MM.1S (cell line): ENCODE measurements around the gene OBSL1.

Experiments
- EZH2phosphoT487 ChIP-seq: fragments of 300-600 bp; sonication (generic); IDR thresholded peaks from 2 replicates; pipeline ENCODE4 v1.6.1; 2018; ENCODE audit warnings: antibody characterized with exemption, low read length
- TF ChIP-seq, protein P1 (sequence below): fragments of 300-600 bp; sonication (generic); IDR thresholded peaks from 2 replicates; pipeline ENCODE4 v1.5.1; 2016; ENCODE audit warnings: antibody characterized with exemption, low read length, mixed read lengths

- TF ChIP-seq, protein P1, sequence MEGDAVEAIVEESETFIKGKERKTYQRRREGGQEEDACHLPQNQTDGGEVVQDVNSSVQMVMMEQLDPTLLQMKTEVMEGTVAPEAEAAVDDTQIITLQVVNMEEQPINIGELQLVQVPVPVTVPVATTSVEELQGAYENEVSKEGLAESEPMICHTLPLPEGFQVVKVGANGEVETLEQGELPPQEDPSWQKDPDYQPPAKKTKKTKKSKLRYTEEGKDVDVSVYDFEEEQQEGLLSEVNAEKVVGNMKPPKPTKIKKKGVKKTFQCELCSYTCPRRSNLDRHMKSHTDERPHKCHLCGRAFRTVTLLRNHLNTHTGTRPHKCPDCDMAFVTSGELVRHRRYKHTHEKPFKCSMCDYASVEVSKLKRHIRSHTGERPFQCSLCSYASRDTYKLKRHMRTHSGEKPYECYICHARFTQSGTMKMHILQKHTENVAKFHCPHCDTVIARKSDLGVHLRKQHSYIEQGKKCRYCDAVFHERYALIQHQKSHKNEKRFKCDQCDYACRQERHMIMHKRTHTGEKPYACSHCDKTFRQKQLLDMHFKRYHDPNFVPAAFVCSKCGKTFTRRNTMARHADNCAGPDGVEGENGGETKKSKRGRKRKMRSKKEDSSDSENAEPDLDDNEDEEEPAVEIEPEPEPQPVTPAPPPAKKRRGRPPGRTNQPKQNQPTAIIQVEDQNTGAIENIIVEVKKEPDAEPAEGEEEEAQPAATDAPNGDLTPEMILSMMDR: no peak
- no peak for TF ChIP-seq EZH2phosphoT487
Measured at GRCh38 chr2:219508444-219508734, 63.0 kb downstream of the OBSL1 start.
